ENCODE data around the gene TM4SF5.

The TM4SF5 gene

DNA sequence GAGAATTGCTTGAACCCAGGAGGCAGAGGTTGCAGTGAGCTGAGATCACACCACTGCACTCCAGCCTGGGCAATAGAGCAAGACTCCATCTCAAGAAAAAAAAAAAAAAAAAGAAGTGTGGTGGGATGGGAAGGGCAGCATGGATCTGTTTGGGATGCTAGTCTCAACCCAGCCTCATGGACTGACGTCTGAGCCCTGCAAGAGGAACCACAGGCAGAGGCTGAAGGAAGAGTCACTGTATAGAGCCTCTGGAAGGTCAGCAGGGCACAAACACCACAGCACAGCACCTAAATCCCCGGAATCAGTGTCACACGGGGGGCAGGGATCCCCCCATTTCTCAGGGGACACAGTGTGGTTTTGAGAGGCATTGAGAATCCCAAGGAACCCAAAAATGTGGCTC is 21.1 kb upstream of the TM4SF5 start:
- Histone ChIP-seq H3K9ac (ENCODE audit: low read length) (no peak overlapping the region), H3K9me3 (ENCODE audit: control insufficient read depth, low read depth, low read length) (no peaks in the 10 kb centered on the region), H3K27ac (ENCODE audit: low read length) (no peak overlapping the region), H3K36me3 (ENCODE audit: control insufficient read depth, low read depth, low read length) (no peaks in the 10 kb centered on the region), H3K4me3 (ENCODE audit: low read length) (no peak overlapping the region), H3K4me1 (ENCODE audit: control insufficient read depth, low read depth, low read length) (no peaks in the 10 kb centered on the region), H3K27me3 (ENCODE audit: control insufficient read depth, insufficient read depth, low read length) (peaks cover 6% of the 10 kb centered on the region)

DNA sequence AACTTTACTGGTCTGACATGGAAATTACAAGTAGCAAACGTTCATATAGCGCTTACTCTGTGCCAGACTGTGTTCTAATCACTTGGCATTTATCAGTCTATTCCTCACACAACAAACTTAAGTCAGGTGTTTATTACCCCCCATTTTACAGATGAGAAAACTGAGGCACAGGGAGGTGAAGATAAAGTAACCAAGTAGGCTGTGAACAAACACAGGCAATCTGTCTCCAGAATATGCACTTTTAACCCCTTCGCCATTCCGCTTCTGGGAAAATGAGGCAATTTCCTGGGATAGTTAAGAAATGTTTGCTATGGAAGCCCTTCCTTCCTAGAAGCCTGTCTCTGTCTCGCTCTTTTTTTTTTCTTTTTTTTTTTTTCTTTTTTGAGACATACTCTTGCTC is 19.8 kb upstream of the TM4SF5 start:
- no peaks in the 10 kb centered on the region for H3K27me3 ChIP-seq (ENCODE audit: control insufficient read depth, insufficient read depth, low read length)
- H3K27ac ChIP-seq (ENCODE audit: low read length), result no peak overlapping the region
- no peaks in the 10 kb centered on the region for H3K4me1 ChIP-seq (ENCODE audit: control insufficient read depth, low read depth, low read length)
- no peak overlapping the region for H3K9ac ChIP-seq (ENCODE audit: low read length)
- no peaks in the 10 kb centered on the region for H3K36me3 ChIP-seq (ENCODE audit: control insufficient read depth, low read depth, low read length)
- H3K4me3 ChIP-seq (ENCODE audit: low read length), result no peak overlapping the region
- H3K9me3 ChIP-seq (ENCODE audit: control insufficient read depth, low read depth, low read length), result no peaks in the 10 kb centered on the region

DNA sequence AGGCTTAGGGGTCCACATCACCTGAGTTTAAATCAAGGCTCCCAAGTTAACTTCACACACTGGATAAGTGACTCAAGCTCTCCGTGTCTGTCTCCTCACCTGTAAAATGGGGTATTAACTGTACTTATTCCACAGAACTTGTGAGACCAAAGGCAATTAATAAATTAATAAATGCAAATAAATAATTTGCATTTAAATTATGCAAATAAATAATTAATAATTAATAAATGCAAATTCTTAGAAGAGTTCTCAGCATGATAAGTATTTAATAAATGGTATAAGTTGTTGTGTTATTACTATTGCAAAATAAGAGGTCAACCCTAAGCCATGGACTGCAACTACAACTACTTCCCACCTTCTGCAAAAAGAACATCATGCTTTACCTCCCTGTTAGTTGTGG is 18.3 kb upstream of the TM4SF5 start:
- Histone ChIP-seq H3K27ac (ENCODE audit: low read length) (no peak overlapping the region), H3K27me3 (ENCODE audit: control insufficient read depth, insufficient read depth, low read length) (no peaks in the 10 kb centered on the region), H3K36me3 (ENCODE audit: control insufficient read depth, low read depth, low read length) (no peaks in the 10 kb centered on the region), H3K4me1 (ENCODE audit: control insufficient read depth, low read depth, low read length) (no peaks in the 10 kb centered on the region), H3K9me3 (ENCODE audit: control insufficient read depth, low read depth, low read length) (no peaks in the 10 kb centered on the region), H3K9ac (ENCODE audit: low read length) (no peak overlapping the region), H3K4me3 (ENCODE audit: low read length) (no peak overlapping the region)

DNA sequence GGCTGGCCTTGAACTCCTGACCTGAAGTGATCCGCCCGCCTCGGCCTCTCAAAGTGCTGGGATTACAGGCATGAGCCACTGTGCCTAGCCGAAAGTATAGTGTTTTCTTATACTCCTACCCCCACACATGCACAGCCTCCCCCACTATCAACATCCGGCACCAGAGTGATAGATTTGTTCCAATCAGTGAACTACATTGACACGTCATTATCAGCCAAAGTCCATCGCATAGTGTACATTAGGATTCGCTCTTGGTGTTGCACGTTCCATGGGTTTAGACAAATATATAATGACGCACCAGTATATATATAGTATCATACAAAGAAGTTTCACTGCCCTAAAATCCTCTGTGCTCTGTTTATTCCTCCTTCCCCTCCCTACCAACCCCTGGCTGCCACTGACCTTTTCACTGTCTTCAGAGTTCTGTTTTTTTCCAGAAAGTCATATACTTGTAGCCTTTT is 11.9 kb upstream of the TM4SF5 start:
- Histone ChIP-seq H3K9me3 (ENCODE audit: control insufficient read depth, low read depth, low read length) (no peaks in the 10 kb centered on the region), H3K27me3 (ENCODE audit: control insufficient read depth, insufficient read depth, low read length) (no peaks in the 10 kb centered on the region), H3K27ac (ENCODE audit: low read length) (no peak overlapping the region), H3K36me3 (ENCODE audit: control insufficient read depth, low read depth, low read length) (no peaks in the 10 kb centered on the region), H3K9ac (ENCODE audit: low read length) (no peak overlapping the region), H3K4me3 (ENCODE audit: low read length) (no peak overlapping the region), H3K4me1 (ENCODE audit: control insufficient read depth, low read depth, low read length) (no peaks in the 10 kb centered on the region)

DNA sequence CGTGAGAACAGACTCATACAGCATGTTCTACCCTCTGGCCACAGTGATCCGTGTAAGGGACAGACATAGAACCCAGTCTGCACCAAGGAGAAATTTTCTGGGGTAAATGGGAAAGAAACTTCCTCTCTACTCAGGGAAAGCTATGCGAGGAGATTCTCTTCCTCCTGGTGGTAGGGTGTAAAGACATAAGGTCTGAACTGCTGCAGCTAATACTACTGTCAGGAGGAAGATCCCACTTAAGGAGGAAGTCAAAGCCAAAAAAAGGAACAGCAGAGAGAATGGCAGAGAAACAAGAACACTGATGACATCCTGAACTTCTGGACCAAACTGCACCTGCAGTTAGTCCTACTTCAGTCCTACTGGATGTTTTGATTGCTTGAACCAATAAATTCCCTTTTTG is 7.1 kb upstream of the TM4SF5 start:
- Histone ChIP-seq H3K4me1 (ENCODE audit: control insufficient read depth, low read depth, low read length) (no peaks in the 10 kb centered on the region), H3K4me3 (ENCODE audit: low read length) (no peak overlapping the region), H3K9ac (ENCODE audit: low read length) (no peak overlapping the region), H3K27ac (ENCODE audit: low read length) (no peak overlapping the region), H3K9me3 (ENCODE audit: control insufficient read depth, low read depth, low read length) (no peaks in the 10 kb centered on the region), H3K36me3 (ENCODE audit: control insufficient read depth, low read depth, low read length) (no peaks in the 10 kb centered on the region), H3K27me3 (ENCODE audit: control insufficient read depth, insufficient read depth, low read length) (no peaks in the 10 kb centered on the region)

DNA sequence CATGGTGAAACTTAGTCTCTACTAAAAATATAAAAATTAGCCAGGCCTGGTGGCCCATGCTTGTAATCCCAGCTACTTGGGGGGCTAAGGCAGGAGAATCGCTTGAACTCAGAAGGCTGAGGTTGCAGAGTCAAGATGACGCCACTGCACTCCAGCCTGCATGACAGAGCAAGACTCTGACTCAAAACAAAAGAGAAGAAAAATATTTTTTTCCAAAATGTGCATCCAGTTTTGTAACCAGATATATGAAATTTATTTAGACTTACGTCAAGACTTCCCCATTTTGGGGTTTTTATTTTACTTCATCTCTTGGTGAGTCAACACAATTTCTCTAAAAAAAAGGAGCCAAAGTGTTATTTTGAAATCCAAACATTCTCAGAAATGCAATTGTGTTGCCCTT is 5.5 kb upstream of the TM4SF5 start:
- H3K9me3 ChIP-seq (ENCODE audit: control insufficient read depth, low read depth, low read length), result no peaks in the 10 kb centered on the region
- H3K4me3 ChIP-seq (ENCODE audit: low read length), result no peak overlapping the region
- H3K27ac ChIP-seq (ENCODE audit: low read length), result no peak overlapping the region
- no peaks in the 10 kb centered on the region for H3K27me3 ChIP-seq (ENCODE audit: control insufficient read depth, insufficient read depth, low read length)
- no peak overlapping the region for H3K9ac ChIP-seq (ENCODE audit: low read length)
- no peaks in the 10 kb centered on the region for H3K4me1 ChIP-seq (ENCODE audit: control insufficient read depth, low read depth, low read length)
- no peaks in the 10 kb centered on the region for H3K36me3 ChIP-seq (ENCODE audit: control insufficient read depth, low read depth, low read length)

DNA sequence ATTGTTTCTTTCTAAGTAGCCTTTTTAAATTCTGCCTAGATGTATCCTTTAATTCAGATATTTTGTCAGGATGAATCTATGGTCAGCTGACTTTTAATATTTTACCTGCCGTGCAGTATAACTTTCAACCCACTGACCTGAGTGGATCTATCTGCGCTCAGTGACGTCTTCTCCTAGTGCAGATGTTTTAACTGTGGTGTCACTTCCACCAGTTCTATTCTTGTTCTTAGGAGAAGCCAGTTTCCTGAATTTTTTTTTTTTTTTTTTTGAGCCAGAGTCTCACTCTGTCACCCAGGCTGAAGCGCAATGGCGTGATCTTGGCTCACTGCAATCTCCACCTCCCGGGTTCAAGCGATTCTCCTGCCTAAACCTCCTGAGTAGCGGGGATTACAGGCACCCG is 5.0 kb upstream of the TM4SF5 start:
- H3K27me3 ChIP-seq (ENCODE audit: control insufficient read depth, insufficient read depth, low read length), result no peaks in the 10 kb centered on the region
- H3K4me3 ChIP-seq (ENCODE audit: low read length), result no peak overlapping the region
- H3K9me3 ChIP-seq (ENCODE audit: control insufficient read depth, low read depth, low read length), result no peaks in the 10 kb centered on the region
- no peak overlapping the region for H3K9ac ChIP-seq (ENCODE audit: low read length)
- H3K4me1 ChIP-seq (ENCODE audit: control insufficient read depth, low read depth, low read length), result no peaks in the 10 kb centered on the region
- no peaks in the 10 kb centered on the region for H3K36me3 ChIP-seq (ENCODE audit: control insufficient read depth, low read depth, low read length)
- no peak overlapping the region for H3K27ac ChIP-seq (ENCODE audit: low read length)

DNA sequence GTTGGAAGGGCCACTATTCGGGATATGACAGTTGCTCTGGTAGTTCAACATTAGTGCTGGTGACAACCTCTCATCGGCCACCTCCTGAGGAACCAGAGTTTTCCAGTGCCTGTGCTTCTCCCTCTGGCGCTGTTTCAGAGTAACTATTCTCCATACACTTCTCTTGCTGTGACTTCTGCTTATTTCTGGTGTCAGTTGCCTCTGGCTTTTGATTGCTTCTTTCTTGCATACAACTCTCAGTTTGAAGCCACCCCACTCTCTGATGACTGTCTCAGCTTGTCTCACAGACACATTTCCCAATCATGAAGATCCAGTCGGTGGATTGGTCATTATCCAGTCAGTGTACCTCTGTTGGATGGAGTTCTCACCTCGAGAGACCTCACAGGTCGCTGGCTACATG is 3.4 kb upstream of the TM4SF5 start:
- Histone ChIP-seq H3K9ac (ENCODE audit: low read length) (no peak overlapping the region), H3K9me3 (ENCODE audit: control insufficient read depth, low read depth, low read length) (no peaks in the 10 kb centered on the region), H3K4me1 (ENCODE audit: control insufficient read depth, low read depth, low read length) (no peaks in the 10 kb centered on the region), H3K27me3 (ENCODE audit: control insufficient read depth, insufficient read depth, low read length) (no peaks in the 10 kb centered on the region), H3K27ac (ENCODE audit: low read length) (no peak overlapping the region), H3K4me3 (ENCODE audit: low read length) (no peak overlapping the region), H3K36me3 (ENCODE audit: control insufficient read depth, low read depth, low read length) (no peaks in the 10 kb centered on the region)

DNA sequence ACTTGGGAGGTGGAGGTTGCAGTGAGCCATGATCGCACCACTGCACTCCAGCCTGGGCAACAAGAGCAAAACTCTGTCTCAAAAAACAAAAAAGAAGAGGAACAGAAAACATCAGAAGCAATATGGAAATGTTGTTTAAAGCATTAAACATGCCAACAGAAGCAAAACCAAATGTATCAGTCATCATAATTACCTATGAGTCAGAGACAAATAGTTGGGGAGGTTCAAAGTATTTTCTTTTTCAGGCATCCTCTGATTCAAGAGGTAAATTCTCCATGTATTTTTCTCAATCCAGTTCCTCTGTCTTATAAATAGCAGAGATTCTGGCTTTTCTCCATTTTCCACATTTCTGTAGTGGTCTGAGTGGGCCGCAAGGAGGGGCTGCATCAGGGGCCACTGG is 2.1 kb upstream of the TM4SF5 start:
- H3K36me3 ChIP-seq (ENCODE audit: control insufficient read depth, low read depth, low read length), result no peaks in the 10 kb centered on the region
- no peaks in the 10 kb centered on the region for H3K9me3 ChIP-seq (ENCODE audit: control insufficient read depth, low read depth, low read length)
- H3K4me3 ChIP-seq (ENCODE audit: low read length), result no peak overlapping the region
- H3K9ac ChIP-seq (ENCODE audit: low read length), result no peak overlapping the region
- no peaks in the 10 kb centered on the region for H3K27me3 ChIP-seq (ENCODE audit: control insufficient read depth, insufficient read depth, low read length)
- H3K4me1 ChIP-seq (ENCODE audit: control insufficient read depth, low read depth, low read length), result no peaks in the 10 kb centered on the region
- H3K27ac ChIP-seq (ENCODE audit: low read length), result no peak overlapping the region

DNA sequence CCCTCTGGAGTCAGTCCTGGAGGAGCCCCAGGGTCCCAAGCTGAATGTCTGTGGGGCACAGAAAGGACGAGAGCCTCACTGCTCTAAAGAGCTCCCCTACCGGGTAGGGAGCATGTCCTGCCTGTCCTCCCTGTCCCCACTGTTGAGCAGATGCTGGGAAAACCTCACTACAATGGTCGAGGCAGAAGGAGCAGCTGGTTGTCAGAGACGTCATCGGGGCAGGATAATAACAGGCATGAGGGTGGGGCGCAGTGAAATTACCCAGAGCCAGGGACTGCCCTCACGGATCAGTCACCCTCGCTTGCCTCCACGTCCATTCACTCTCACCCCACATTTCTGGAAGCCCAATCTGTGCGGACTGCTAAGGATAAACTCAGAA is 538 bp downstream of the TM4SF5 start:
- H3K27me3 ChIP-seq (ENCODE audit: control insufficient read depth, insufficient read depth, low read length), result no peaks in the 10 kb centered on the region
- H3K9ac ChIP-seq (ENCODE audit: low read length), result no peak overlapping the region
- H3K36me3 ChIP-seq (ENCODE audit: control insufficient read depth, low read depth, low read length), result no peaks in the 10 kb centered on the region
- H3K27ac ChIP-seq (ENCODE audit: low read length), result no peak overlapping the region
- H3K4me1 ChIP-seq (ENCODE audit: control insufficient read depth, low read depth, low read length), result no peaks in the 10 kb centered on the region
- H3K4me3 ChIP-seq (ENCODE audit: low read length), result no peak overlapping the region
- no peaks in the 10 kb centered on the region for H3K9me3 ChIP-seq (ENCODE audit: control insufficient read depth, low read depth, low read length)

DNA sequence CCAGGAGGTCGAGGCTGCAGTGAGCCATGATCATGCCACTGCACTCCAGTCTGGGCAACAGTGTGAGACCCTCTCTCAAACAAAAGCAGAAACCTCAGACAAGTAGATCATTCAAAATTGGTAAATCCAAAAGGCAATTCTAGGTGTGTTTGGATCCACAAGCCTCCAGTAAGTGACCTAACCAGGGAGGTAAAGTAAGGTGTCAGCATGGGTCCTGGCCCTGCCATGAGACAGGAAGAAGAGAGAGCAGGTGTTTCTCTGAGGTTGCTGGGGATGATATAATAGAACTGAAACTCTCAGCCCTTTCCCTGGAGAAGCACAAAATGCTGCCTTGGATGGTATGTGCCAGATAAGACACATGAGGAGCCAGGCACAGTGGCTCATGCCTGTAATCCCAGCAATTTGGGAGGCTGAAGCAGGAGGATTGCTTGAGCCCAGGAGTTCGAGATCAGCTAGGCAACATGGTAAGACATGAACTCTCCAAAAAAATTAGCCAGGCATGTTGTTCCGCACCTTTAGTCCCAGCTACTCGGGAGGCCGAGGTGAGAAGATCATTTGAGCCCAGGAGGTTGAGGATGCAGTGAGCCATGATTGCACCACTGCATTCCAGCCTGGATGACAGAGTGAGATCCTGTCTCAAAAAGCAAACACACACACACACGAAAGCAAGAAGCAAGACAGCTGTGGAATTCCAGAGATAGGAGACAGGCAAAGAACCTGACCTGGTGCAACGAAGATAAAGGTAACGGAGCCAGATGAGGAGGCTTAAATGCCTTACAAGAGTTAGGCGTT is 6.5 kb downstream of the TM4SF5 start:
- no peaks in the 10 kb centered on the region for H3K4me1 ChIP-seq (ENCODE audit: control insufficient read depth, low read depth, low read length)
- no peaks in the 10 kb centered on the region for H3K9me3 ChIP-seq (ENCODE audit: control insufficient read depth, low read depth, low read length)
- peaks cover 3% of the 10 kb centered on the region for H3K27me3 ChIP-seq (ENCODE audit: control insufficient read depth, insufficient read depth, low read length)
- H3K27ac ChIP-seq (ENCODE audit: low read length), result no peak overlapping the region
- no peak overlapping the region for H3K9ac ChIP-seq (ENCODE audit: low read length)
- H3K4me3 ChIP-seq (ENCODE audit: low read length), result no peak overlapping the region
- H3K36me3 ChIP-seq (ENCODE audit: control insufficient read depth, low read depth, low read length), result no peaks in the 10 kb centered on the region

DNA sequence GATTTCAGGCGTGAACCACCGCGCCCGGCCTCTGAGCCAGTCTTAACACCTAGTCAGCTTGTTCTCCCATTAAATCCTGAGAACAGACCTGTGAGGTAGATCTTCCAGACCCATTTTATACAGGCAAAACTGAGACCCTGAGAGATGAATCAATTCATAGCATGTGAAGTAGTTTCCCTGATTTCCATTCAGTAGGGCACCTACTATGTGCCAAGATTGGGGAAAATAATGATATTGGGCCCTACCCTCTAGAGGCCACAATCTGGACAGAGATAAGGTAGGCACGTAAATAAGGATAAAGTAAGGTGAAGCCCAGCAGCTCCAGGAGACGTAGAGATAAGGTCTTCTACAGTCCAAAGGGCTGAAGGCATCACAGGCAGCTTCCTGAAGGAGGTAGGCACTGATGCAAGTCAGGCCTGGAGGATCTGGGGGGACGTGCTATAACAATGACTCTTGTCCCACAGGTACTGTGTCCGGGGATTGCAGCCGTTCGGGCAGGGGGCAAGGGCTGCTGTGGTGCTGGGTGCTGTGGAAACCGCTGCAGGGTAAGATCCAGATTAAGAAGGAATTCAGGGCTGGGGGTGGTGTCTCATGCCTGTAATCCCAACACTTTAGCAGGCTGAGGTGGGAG is 8.8 kb downstream of the TM4SF5 start:
- peaks cover 5% of the 10 kb centered on the region for H3K27me3 ChIP-seq (ENCODE audit: control insufficient read depth, insufficient read depth, low read length)
- no peaks in the 10 kb centered on the region for H3K4me1 ChIP-seq (ENCODE audit: control insufficient read depth, low read depth, low read length)
- no peaks in the 10 kb centered on the region for H3K9me3 ChIP-seq (ENCODE audit: control insufficient read depth, low read depth, low read length)
- H3K27ac ChIP-seq (ENCODE audit: low read length), result no peak overlapping the region
- no peak overlapping the region for H3K4me3 ChIP-seq (ENCODE audit: low read length)
- no peaks in the 10 kb centered on the region for H3K36me3 ChIP-seq (ENCODE audit: control insufficient read depth, low read depth, low read length)
- H3K9ac ChIP-seq (ENCODE audit: low read length), result no peak overlapping the region

Data from iPS-18a (cell line).